Naive thymus-derived CD4-positive, alpha-beta T cell (primary cell): ENCODE data around the gene PTCHD1. TPM values are rescaled to one million over a fixed set of nuclear protein-coding genes. Genes with fewer than 3 reads are reported as not detected.

ENCODE experiments used
- ATAC-seq: fragments of 150-1000 bp; cut with Tn5 transposase; 2 replicates; pipeline ENCODE4 v1.10.0; 2021; ENCODE audit warnings: mild to moderate bottlenecking, moderate library complexity
- CTCF ChIA-PET: fragments of 350-600 bp; sonication (Branson Sonifier 250); formaldehyde crosslinking; loops from one replicate; lab custom pipeline; 2021; ENCODE audit warnings: antibody characterized with exemption; lab: Charles Lee
- POLR2A ChIA-PET: fragments of 350-600 bp; sonication (Branson Sonifier 250); formaldehyde crosslinking; loops from one replicate; lab custom pipeline; 2021; ENCODE audit warnings: antibody characterized with exemption, inconsistent platforms; lab: Charles Lee
- DNase-seq, 9 donors: peaks; one replicate each; pipeline versions ENCODE4 v3.0.0 to v3.0.0-alpha.2; 2020 to 2022; ENCODE audit warnings: mixed read lengths in 1 of 9
- H3K27ac ChIP-seq: one replicate; pipeline ENCODE4 v1.7.0; 2013; ENCODE audit warnings: mild to moderate bottlenecking, low read depth, low read length, moderate library complexity
- H3K27me3 ChIP-seq, 2 donors: one replicate each; pipeline ENCODE4 v1.7.0; 2013; ENCODE audit warnings: low read length in 2 of 2, mild to moderate bottlenecking in 2 of 2, moderate library complexity in 2 of 2; ENCODE audit not compliant: control insufficient read depth in 2 of 2, insufficient read depth in 2 of 2
- H3K36me3 ChIP-seq, 3 experiments: 1 replicate in 2 of 3; 2 replicates in 1 of 3; pipeline ENCODE4 v1.7.0; 2013; ENCODE audit warnings: low read length in 3 of 3, mild to moderate bottlenecking in 3 of 3, moderate library complexity in 1 of 3; ENCODE audit not compliant: insufficient read depth in 3 of 3, control insufficient read depth in 2 of 3
- H3K4me1 ChIP-seq, 2 donors: one replicate each; pipeline ENCODE4 v1.7.0; 2013; ENCODE audit warnings: low read length in 2 of 2, mild to moderate bottlenecking in 2 of 2, moderate library complexity in 1 of 2; ENCODE audit not compliant: control insufficient read depth in 2 of 2, insufficient read depth in 2 of 2
- H3K4me3 ChIP-seq: 2 replicates; pipeline ENCODE4 v1.7.0; 2013; ENCODE audit warnings: mild to moderate bottlenecking, low read length
- H3K9me3 ChIP-seq, 3 experiments: 1 replicate in 2 of 3; 2 replicates in 1 of 3; pipeline ENCODE4 v1.7.0; 2013; ENCODE audit warnings: low read length in 3 of 3; ENCODE audit not compliant: control insufficient read depth in 2 of 3
- H3K27ac Mint-ChIP-seq, 9 donors: one replicate each; pipeline ENCODE4 v1.8.0; 2020 to 2022; ENCODE audit warnings: mixed read lengths in 9 of 9, mild to moderate bottlenecking in 8 of 9, moderate library complexity in 5 of 9, inconsistent platforms in 2 of 9
- H3K27me3 Mint-ChIP-seq, 5 donors: one replicate each; pipeline ENCODE4 v1.8.0; 2021 to 2022; ENCODE audit warnings: mixed read lengths in 5 of 5, mild to moderate bottlenecking in 1 of 5
- H3K36me3 Mint-ChIP-seq, 5 donors: one replicate each; pipeline ENCODE4 v1.8.0; 2020 to 2022; ENCODE audit warnings: mixed read lengths in 5 of 5, mild to moderate bottlenecking in 3 of 5, inconsistent platforms in 1 of 5
- H3K4me1 Mint-ChIP-seq, 7 donors: one replicate each; pipeline ENCODE4 v1.8.0; 2020 to 2022; ENCODE audit warnings: mixed read lengths in 7 of 7, mild to moderate bottlenecking in 3 of 7, inconsistent platforms in 1 of 7
- H3K4me3 Mint-ChIP-seq, 10 donors: one replicate each; pipeline ENCODE4 v1.8.0; 2020 to 2022; ENCODE audit warnings: mild to moderate bottlenecking in 10 of 10, mixed read lengths in 10 of 10, moderate library complexity in 6 of 10, inconsistent platforms in 2 of 10
- H3K9me3 Mint-ChIP-seq, 11 donors: one replicate each; pipeline ENCODE4 v1.8.0; 2020 to 2022; ENCODE audit warnings: mixed read lengths in 11 of 11, mild to moderate bottlenecking in 4 of 11, inconsistent platforms in 1 of 11, moderate library complexity in 1 of 11
- intact Hi-C, 2 donors: fragments of 100-400 bp; cut with micrococcal nuclease; formaldehyde crosslinking; loops; one replicate each; pipeline ENCODE4 v1.15.1; 2023
- polyA plus RNA-seq, 2 donors: library from polyadenylated mRNA; unstranded; fragments of 300-500 nt; fragmentation: Illumina TruSeq; gene quantifications; one replicate each; pipeline ENCODE4 v1.2.3, GENCODE V29; 2021
- total RNA-seq, 6 experiments: library from RNA in 5 of 6; stranded (reverse) in 5 of 6; gene quantifications; 1 replicate in 5 of 6; 2 replicates in 1 of 6; pipeline ENCODE4 v1.2.3 and lab custom pipeline; 2021 to 2026

The PTCHD1 gene
- total and polyA plus RNA-seq, 7 experiments from 2014 or later: not detected

DNA sequence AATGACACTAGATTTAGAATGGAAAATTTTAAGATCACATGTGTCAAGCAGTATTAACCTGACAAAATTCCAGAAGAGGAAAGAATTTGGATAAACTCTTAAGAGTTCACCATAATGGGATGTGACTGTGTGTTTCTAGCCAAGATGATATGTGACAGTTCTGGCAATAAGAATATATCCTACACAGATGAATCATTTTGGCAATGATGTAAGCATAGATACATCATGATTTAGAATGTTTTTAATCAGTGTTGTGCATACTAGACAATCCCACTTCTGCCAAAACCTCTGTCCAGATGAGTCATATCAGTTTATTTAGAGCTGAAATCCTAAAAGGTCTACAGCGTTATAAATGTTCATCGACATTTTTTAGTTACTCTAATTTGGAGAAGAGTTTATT lies 48.8 kb downstream of the PTCHD1 start:
- Histone ChIP-seq H3K27ac (no peak overlapping the region), H3K27me3 (no peaks in the 10 kb centered on the region), H3K36me3 (no peaks in the 10 kb centered on the region), H3K4me1 (no peaks in the 10 kb centered on the region), H3K9me3 (no peaks in the 10 kb centered on the region), H3K4me3 (no peak overlapping the region)
- DNase-seq (no peak), ATAC-seq (no peak)
- intact Hi-C loops: no loop called here
- Mint-ChIP-seq H3K27ac (no peak overlapping the region), H3K36me3 (no peaks in the 10 kb centered on the region), H3K27me3 (peaks cover 0 to 17% (median 6%) of the 10 kb centered on the region in 5 donors), H3K4me3 (no peak overlapping the region), H3K4me1 (peaks cover 0 to 10% (median 5%) of the 10 kb centered on the region in 7 donors), H3K9me3 (no peaks in the 10 kb centered on the region)
- ChIA-PET CTCF (no interaction called here), POLR2A (no interaction called here)

GRCh38 chrX:23385242-23385641 lies 50.6 kb downstream of the PTCHD1 start:
- H3K4me3 ChIP-seq: no peak overlapping the region
- Mint-ChIP-seq H3K36me3 (no peaks in the 10 kb centered on the region), H3K4me3 (no peak overlapping the region), H3K27me3 (peaks cover 0 to 9% (median 5%) of the 10 kb centered on the region in 5 donors), H3K9me3 (no peaks in the 10 kb centered on the region), H3K4me1 (peaks cover 0 to 10% (median 5%) of the 10 kb centered on the region in 7 donors), H3K27ac (no peak overlapping the region)
- DNase-seq (no peak), ATAC-seq (no peak)
- H3K27me3 ChIP-seq: no peaks in the 10 kb centered on the region
- H3K4me1 ChIP-seq: no peaks in the 10 kb centered on the region
- intact Hi-C loops: no loop called here
- ChIA-PET CTCF (no interaction called here), POLR2A (no interaction called here)
- no peak overlapping the region for H3K27ac ChIP-seq
- no peaks in the 10 kb centered on the region for H3K9me3 ChIP-seq
- H3K36me3 ChIP-seq: no peaks in the 10 kb centered on the region

DNA sequence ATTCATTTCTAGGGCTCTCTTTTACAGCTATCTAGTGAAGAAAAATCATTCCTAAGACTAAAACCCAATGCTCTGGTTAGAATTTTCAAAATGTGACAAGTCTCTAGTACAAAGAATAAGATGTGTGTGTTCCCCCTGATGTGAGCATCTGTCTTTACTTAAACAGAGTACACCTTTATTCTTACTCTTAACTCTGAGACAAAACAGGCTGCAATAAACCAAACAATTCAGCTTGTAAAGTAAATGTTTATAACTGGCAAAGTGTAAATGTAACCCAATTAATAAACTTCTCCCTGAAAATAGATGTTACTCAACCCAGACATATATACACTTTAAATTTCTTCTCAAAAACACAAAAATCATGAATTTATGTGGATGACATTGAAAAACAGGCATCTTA lies 51.6 kb downstream of the PTCHD1 start:
- H3K36me3 Mint-ChIP-seq: no peaks in the 10 kb centered on the region
- no peak for DNase-seq
- H3K27me3 ChIP-seq: no peaks in the 10 kb centered on the region
- H3K4me3 ChIP-seq: no peak overlapping the region
- intact Hi-C loops: no loop called here
- ChIA-PET POLR2A (no interaction called here), CTCF (interaction anchor here (0.6 kb wide), 1 partner anchor 866 kb away, joined by 3 read pairs; no protein-coding TSS in a partner anchor)
- no peak overlapping the region for H3K4me3 Mint-ChIP-seq
- H3K9me3 Mint-ChIP-seq: no peaks in the 10 kb centered on the region
- no peaks in the 10 kb centered on the region for H3K36me3 ChIP-seq
- H3K27ac Mint-ChIP-seq: no peak overlapping the region
- H3K4me1 Mint-ChIP-seq: peaks cover 0 to 6% (median 5%) of the 10 kb centered on the region in 7 donors
- no peak overlapping the region for H3K27ac ChIP-seq
- peaks cover 0 to 7% (median 5%) of the 10 kb centered on the region in 5 donors for H3K27me3 Mint-ChIP-seq
- H3K4me1 ChIP-seq: no peaks in the 10 kb centered on the region
- no peak for ATAC-seq
- H3K9me3 ChIP-seq: no peaks in the 10 kb centered on the region

DNA sequence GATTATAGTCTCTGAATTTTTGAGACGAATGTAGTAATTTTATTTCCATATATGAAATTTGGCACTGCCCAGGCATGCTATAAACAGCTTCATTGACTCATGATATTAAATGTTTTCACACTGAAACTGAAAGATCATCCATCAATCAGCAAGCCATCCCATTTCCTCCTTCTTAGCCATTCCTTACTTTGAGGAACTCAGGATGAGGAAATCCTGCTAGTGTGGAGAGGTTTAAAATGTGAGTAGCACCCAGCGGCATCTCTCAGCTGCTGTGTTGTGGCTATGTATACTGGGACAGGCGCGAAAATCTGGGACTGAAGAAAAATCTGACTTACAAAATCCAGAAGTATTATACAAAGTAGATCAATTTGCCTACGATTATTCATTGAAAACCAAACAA lies 52.1 kb downstream of the PTCHD1 start:
- Histone ChIP-seq H3K27ac (no peak overlapping the region), H3K9me3 (no peaks in the 10 kb centered on the region), H3K36me3 (no peaks in the 10 kb centered on the region), H3K4me1 (no peaks in the 10 kb centered on the region), H3K4me3 (no peak overlapping the region), H3K27me3 (no peaks in the 10 kb centered on the region)
- Mint-ChIP-seq H3K27ac (no peak overlapping the region), H3K36me3 (no peaks in the 10 kb centered on the region), H3K4me1 (peaks cover 0 to 3% (median 2%) of the 10 kb centered on the region in 7 donors), H3K4me3 (no peak overlapping the region), H3K9me3 (no peaks in the 10 kb centered on the region), H3K27me3 (peaks cover 0 to 4% (median 3%) of the 10 kb centered on the region in 5 donors)
- ChIA-PET POLR2A (no interaction called here), CTCF (no interaction called here)
- no peak for ATAC-seq
- intact Hi-C loops: no loop called here
- no peak for DNase-seq

GRCh38 chrX:23387550-23388184 lies 53.0 kb downstream of the PTCHD1 start:
- Mint-ChIP-seq H3K36me3 (no peaks in the 10 kb centered on the region), H3K27me3 (peaks cover 0 to 3% (median 0%) of the 10 kb centered on the region in 5 donors), H3K27ac (no peak overlapping the region), H3K9me3 (no peaks in the 10 kb centered on the region), H3K4me3 (no peak overlapping the region), H3K4me1 (no peaks in the 10 kb centered on the region)
- H3K9me3 ChIP-seq: no peaks in the 10 kb centered on the region
- intact Hi-C loops: no loop called here
- ATAC-seq: no peak
- DNase-seq: no peak
- ChIA-PET CTCF (no interaction called here), POLR2A (no interaction called here)
- H3K27ac ChIP-seq: no peak overlapping the region
- H3K27me3 ChIP-seq: no peaks in the 10 kb centered on the region
- no peaks in the 10 kb centered on the region for H3K4me1 ChIP-seq
- no peaks in the 10 kb centered on the region for H3K36me3 ChIP-seq
- no peak overlapping the region for H3K4me3 ChIP-seq

DNA sequence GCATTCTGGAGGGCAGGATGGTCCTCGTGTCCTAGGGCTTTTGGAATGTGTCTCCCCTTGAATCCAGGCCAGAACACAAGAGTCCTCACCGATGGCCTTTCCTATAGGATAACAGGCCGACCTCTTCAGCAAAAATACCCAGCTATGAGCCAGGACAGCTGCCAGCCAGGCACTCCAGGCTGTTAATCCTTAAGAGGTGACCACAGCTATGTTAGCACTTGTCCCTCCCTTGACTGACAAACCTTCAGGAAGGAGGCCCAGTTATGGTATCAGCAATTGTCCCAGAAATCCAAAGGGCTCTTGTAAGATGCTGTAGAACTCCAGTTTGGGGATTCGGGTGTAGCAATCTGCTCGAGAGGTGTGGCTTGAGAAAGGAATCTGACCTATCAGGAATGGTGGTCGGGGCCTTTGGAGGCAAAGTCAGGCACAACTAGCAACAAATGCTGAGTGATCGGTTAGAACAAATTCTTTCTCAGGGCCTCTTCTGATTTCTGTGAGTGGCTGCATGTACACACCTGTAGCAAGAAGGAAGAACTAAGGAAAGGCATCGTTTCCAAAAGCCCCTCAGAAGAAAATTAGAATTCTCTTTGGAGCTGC lies 54.6 kb downstream of the PTCHD1 start:
- Histone ChIP-seq H3K4me3 (no peak overlapping the region), H3K4me1 (no peaks in the 10 kb centered on the region), H3K27me3 (no peaks in the 10 kb centered on the region), H3K27ac (no peak overlapping the region), H3K36me3 (no peaks in the 10 kb centered on the region), H3K9me3 (no peaks in the 10 kb centered on the region)
- intact Hi-C loops: no loop called here
- POLR2A ChIA-PET: no interaction called here
- Mint-ChIP-seq H3K9me3 (peaks cover 0 to under 1% (median 0%) of the 10 kb centered on the region in 11 donors), H3K4me3 (no peak overlapping the region), H3K27me3 (no peaks in the 10 kb centered on the region), H3K27ac (no peak overlapping the region), H3K36me3 (no peaks in the 10 kb centered on the region), H3K4me1 (no peaks in the 10 kb centered on the region)
- CTCF ChIA-PET: interaction anchor here (0.5 kb wide), 1 partner anchor 1461 kb away, joined by 6 read pairs; no protein-coding TSS in a partner anchor
- ATAC-seq (no peak), DNase-seq (no peak)

- CTCF ChIA-PET: no interaction called here
- H3K9me3 Mint-ChIP-seq: peaks cover 0 to 2% (median 0%) of the 10 kb centered on the region in 11 donors
- no peaks in the 10 kb centered on the region for H3K36me3 Mint-ChIP-seq
- Histone ChIP-seq H3K36me3 (no peaks in the 10 kb centered on the region), H3K4me3 (no peak overlapping the region), H3K27ac (no peak overlapping the region), H3K27me3 (no peaks in the 10 kb centered on the region), H3K4me1 (no peaks in the 10 kb centered on the region), H3K9me3 (no peaks in the 10 kb centered on the region)
- POLR2A ChIA-PET: no interaction called here
- ATAC-seq (no peak), DNase-seq (no peak)
- H3K27ac Mint-ChIP-seq: no peak overlapping the region
- H3K4me1 Mint-ChIP-seq: no peaks in the 10 kb centered on the region
- H3K27me3 Mint-ChIP-seq: no peaks in the 10 kb centered on the region
- intact Hi-C loops: no loop called here
- H3K4me3 Mint-ChIP-seq: no peak overlapping the region
Measured at GRCh38 chrX:23390979-23391378, 56.3 kb downstream of the PTCHD1 start.
